SK-N-MC (cell line): ENCODE data around the gene HMHB1.

Experiments used
- EZH2 ChIP-seq: fragments of 200-600 bp; sonication (generic); IDR thresholded peaks from one replicate; pipeline ENCODE4 v1.6.1; 2017; ENCODE audit warnings: antibody characterized with exemption
- FOXP2 ChIP-seq: optimal IDR thresholded peaks from 2 replicates; pipeline ENCODE3; 2011; ENCODE audit warnings: mild to moderate bottlenecking, moderate library complexity; ENCODE audit not compliant: insufficient read depth; ENCODE audit errors: extremely low read length, control extremely low read depth
- POLR2AphosphoS5 ChIP-seq: IDR thresholded peaks from 2 replicates; pipeline ENCODE4 v1.6.1; 2012; ENCODE audit warnings: mild to moderate bottlenecking, low read depth, low read length, borderline replicate concordance

GRCh38 chr5:143782588-143783386 is 29.2 kb upstream of the HMHB1 start:
- TF ChIP-seq EZH2 (no peak), POLR2AphosphoS5 (no peak), FOXP2 (no peak)
